Effector CD8-positive, alpha-beta T cell (primary cell): ENCODE results near the gene AKNA.

ENCODE experiments used
- DNase-seq: peaks from one replicate; lab custom pipeline; 2025; lab: John Stamatoyannopoulos, UW
- total RNA-seq, 4 experiments: gene quantifications; one replicate each; lab custom pipeline; 2026; lab: John Stamatoyannopoulos, UW

AKNA gene
- total RNA-seq: 725 to 1,358 (median 1,039) reads per million in 4 experiments

DNA sequence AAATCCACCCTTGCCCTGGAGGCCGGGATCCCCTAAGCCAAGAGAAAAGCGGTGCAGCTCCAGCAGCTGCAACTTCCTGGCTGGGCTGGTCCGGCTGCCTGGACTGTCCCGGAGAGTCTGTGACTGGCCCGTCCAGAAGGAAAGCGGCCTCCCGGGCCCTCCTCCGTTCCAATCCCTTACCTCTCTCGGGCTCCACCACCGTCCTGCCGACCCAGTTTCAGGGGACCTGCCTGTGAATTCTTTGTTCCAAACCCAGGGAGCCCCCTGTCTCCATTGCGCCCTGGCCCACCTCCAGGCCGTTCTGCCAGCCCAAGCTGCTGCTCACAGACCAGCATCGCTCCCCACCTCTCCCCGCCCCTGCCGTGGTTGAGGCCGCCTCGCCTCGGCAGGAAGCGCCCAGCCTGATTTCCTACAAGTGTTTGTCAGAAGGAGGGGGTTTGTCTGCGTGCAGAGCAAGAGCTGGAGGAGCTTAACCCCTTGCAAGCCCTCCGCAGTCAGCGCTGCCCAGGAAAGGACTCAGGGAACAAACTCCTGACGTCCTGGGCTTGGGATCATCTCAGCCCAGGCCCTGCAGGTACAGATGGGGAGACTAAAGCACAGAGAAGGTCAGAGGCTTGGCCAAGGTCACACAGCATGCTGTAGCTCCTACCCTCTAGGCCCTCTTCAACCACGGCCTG, at the start of gene AKNA:
Gene AKNA, minus strand, starts transcription at position 303 of the 677 bp plus-strand sequence. CDS start 6,649 bp downstream, outside the sequence.
- DNase-seq: peak; percentile 59

DNA sequence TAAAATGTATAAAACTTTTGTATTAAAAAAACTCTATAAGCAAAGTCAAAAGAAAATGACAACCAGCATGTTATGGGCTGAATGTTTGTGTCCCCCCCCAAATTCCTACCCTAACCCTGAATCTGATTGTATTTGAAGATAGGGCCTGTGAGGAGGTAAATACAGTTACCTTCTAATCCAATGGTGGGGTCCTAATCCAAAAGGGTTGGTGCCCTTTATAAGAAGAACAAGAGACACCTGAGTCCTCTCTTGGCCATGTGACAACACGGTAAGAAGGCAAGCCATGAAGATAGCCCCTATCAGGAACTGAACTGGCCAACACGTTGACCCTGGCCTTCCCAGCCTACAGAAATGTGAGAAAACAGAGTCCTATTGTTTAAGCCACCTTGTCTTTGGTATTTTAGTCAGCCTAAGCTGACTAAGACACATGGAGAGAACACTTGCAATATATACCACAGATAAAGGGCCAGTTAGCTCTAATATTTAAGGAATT, 49.7 kb upstream of the AKNA start:
- DNase-seq: no peak

- no peak for DNase-seq
Measured at GRCh38 chr9:114434878-114435311, 47.1 kb upstream of the AKNA start.

DNA sequence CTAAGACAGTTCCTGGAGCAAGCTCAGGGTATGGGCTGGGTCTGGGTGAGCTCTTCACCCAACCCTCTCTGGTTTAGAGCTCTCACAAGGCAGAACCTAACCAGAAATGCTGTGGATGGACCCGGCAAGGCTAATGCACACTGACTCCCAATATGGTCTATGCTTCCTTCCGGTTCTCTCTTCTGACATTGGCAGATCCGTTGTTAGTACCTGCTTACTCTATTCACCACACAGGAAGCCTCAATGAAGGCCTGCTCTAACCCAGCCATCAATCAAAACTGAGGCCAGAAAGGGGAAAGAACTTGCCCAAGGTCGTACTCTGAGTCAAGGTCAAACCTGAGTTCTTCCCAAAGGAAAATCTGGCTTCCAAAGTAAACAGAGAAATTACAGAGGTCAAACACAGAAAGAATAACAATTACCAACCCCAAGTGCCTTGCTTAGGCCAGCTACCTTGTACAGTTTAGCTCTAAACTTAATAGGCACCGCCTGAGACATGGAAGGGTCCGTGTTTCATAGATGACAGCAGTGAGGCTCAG, 46.0 kb upstream of the AKNA start:
- no peak for DNase-seq

GRCh38 chr9:114433086-114433485, 45.3 kb upstream of the AKNA start:
- DNase-seq: no peak

GRCh38 chr9:114432323-114433067, 44.7 kb upstream of the AKNA start:
- DNase-seq: no peak

DNA sequence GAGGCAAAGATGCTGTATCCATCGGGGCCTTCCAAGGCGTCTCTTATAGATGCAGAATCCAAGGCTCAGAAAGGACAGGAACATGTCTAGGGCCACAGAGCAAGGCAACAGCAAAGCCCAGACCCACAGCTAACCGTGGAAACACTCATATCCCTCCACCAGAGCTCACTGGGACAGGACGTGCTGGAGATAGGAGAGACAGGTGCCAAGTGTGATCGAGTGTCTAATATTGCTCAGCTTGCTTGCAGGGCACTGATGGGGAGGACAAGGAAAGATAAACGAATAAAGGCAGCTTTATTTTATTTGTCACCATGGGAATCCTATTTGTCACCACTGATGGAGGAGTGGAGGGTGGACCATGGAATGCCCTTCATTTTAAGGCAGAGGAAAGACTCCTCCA, 44.0 kb upstream of the AKNA start:
- no peak for DNase-seq

GRCh38 chr9:114431003-114431402, 43.2 kb upstream of the AKNA start:
- no peak for DNase-seq

GRCh38 chr9:114430457-114430856, 42.7 kb upstream of the AKNA start:
- DNase-seq: no peak

GRCh38 chr9:114429488-114429887, 41.7 kb upstream of the AKNA start:
- no peak for DNase-seq

- DNase-seq: no peak
Measured at GRCh38 chr9:114428466-114428865, 40.7 kb upstream of the AKNA start.

GRCh38 chr9:114427644-114428043, 39.9 kb upstream of the AKNA start:
- no peak for DNase-seq

GRCh38 chr9:114426046-114426948, 38.5 kb upstream of the AKNA start:
- DNase-seq: no peak

DNA sequence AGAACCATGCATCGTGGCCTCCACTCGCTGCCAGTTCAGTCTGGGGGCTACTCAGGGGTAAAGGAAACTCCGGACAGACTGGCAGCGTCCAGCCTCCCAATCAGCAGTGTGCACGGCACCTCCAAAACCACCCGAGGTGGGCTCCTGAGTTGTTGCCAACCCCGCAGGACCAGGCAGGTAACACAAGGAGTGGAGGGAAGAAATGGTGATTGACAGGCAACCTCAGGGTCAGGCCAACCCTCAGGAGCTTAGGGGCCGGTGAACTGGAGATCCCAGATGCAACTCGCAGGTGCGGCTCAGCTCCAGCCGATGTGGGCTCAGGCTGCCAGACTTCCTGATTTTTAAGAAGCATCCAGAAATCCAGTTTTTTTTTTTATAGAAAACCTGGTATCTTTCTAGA, 37.3 kb upstream of the AKNA start:
- no peak for DNase-seq

- DNase-seq: no peak
Measured at GRCh38 chr9:114424126-114424525, 36.3 kb upstream of the AKNA start.

GRCh38 chr9:114423181-114423580, 35.4 kb upstream of the AKNA start:
- DNase-seq: no peak

DNA sequence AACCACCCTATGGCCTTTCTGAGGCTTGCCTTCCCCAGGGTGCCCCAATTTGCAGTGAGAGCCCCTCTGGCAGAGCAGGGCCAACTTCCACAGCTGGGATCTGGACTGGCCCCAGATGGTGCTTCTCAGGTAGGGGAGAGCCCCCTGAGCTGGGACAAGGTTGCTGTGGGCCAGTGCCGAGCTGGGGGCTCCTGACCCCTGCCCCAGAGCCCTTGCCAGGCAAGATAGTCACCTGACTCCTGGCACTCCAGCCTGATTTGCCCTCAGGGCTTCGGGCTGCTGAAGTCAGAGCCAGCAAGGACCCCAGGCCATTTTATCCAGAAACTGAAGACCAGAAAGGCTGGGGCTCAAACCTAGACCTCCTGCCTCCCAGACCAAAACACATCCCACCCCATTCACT, 33.4 kb upstream of the AKNA start:
- DNase-seq: no peak

GRCh38 chr9:114419796-114420195, 32.0 kb upstream of the AKNA start:
- DNase-seq: no peak

DNA sequence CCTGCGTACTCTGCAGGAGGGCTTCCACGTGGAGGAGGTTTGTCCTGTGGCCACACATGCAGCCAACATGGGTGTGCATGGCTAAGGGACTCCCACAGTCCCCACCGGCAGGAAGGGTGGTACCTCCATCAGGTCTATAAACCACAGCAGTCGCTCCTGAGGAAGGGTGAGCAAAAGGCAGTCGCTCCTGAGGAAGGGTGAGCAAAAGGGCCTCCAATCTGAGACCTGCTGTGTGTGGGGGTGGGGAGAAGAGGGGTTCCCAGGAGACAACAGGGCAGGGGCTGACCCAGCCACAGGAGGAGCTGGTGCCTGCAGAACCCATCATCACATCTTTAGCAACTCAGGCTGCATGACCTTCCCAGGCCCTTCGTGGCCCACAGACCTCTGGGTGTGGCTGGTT, 30.3 kb upstream of the AKNA start:
- no peak for DNase-seq

DNA sequence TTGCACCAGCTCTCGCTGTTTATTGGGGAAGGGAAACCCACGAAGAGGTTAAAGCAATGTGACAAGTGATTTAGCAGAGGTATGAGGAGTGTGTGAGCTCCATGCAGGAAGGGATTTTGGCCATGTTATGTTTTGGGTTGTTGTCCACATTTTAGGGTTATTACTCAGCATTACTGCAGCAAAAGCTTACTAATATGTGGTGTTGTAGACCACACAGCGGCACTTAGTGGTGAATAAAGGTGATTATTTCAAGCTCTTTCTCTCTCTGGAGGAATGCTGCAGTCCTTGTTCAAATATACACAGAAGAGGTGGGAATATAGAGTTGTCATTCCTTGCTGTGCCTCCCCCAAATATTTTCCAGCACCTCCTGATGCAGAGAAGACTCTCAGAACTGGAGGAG, 29.7 kb upstream of the AKNA start:
- no peak for DNase-seq

DNA sequence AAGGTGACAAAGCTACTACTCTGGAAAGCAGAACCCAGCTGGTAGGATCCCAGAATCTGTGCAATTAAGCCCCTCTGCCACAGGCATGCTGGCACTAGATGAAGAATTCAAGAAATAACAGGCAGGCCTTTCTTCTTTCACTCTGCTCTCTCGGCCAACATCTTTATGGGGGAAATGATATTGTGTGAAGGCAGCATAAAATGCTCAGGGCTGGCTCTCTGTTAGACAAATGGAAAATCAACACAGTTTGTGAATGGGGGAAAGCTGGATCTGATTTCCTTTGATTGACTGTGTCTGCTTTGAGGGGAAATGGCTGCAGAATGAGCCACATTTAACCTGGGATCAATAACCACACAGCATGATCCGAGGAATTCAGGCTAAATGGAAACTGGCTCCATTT, 29.1 kb upstream of the AKNA start:
- no peak for DNase-seq

GRCh38 chr9:114416290-114416689, 28.5 kb upstream of the AKNA start:
- no peak for DNase-seq
